Keratinocyte (primary cell): Measurements from ENCODE around the gene ABITRAM.

Source experiments
- CTCF ChIP-seq, 3 experiments: IDR thresholded peaks in 1 of 3; conservative IDR thresholded peaks in 1 of 3; optimal IDR thresholded peaks in 1 of 3; 2 replicates in 2 of 3; 3 replicates in 1 of 3; pipeline versions ENCODE3 to v1.5.1; 2011; ENCODE audit warnings: low read length in 3 of 3, mild to moderate bottlenecking in 3 of 3, moderate library complexity in 2 of 3, control low read depth in 1 of 3, inconsistent platforms in 1 of 3; ENCODE audit not compliant: insufficient read depth in 2 of 3; ENCODE audit errors: extremely low read depth in 1 of 3
- EZH2 ChIP-seq: IDR thresholded peaks from one replicate; pipeline ENCODE4 v1.6.1; 2012; ENCODE audit warnings: inconsistent platforms, mild to moderate bottlenecking, low read length, moderate library complexity

GRCh38 chr9:108885643-108886348 is 48.4 kb upstream of the ABITRAM start:
- TF ChIP-seq CTCF (optimal IDR thresholded peaks at IDR 0.05 in 1 of 3, IDR thresholded peaks at IDR 0.05 in 1 of 3, conservative IDR thresholded peaks at IDR 0.05 in 1 of 3; ENCODE audit: extremely low read depth in 1 of 3, insufficient read depth in 2 of 3, low read length in 3 of 3) (no peak), EZH2 (no peak)
